SHP77 (cell line): Measurements from ENCODE around the gene AUNIP.
"Not testable (repeated sequence)": the region's sequence is repeated elsewhere in the genome, so short reads cannot be mapped to it uniquely, and the experiment has no call there.

Source experiments
- DNase-seq, 2 experiments: peaks; one replicate each; lab custom pipeline; 2025; lab: John Stamatoyannopoulos, UW

The AUNIP gene

DNA sequence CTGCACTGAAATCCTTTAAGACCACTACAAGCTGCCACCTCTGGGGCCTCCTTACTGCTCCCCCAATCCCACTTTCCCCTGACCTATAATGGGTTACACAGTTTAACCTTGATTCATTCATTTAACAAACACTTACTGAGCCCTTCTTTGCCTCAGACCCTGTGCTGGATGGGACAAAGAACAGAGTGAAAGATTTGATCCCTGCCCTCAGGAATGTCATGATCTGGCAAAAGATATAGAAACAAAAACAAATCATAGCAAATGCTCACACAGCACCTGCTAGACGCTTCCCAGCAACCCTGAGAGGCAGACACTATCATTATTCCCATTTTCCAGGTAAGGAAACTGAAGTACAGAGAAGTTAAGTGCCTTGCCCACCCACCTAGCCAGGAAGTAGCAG is 7.0 kb upstream of the AUNIP start:
- DNase-seq = no peak

DNA sequence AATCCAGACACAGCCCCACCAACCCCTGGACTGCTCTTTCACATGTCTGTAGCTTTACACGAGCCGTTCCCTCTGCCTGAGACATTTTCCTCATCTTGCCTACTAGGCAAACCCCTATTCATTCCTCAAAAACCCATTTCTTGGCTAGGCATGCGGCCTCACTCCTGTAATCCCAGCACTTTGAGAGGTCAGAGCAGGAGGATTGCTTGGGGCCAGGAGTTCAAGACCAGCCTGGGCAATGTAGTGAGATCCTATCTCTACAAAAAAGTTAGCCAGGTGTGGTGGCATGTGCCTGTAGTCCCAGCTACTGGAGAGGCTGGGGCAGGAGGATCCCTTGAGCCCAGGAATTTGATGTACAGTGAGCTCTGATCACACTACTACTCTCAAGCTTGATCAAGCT is 5.2 kb upstream of the AUNIP start:
- DNase-seq = no peak

DNA sequence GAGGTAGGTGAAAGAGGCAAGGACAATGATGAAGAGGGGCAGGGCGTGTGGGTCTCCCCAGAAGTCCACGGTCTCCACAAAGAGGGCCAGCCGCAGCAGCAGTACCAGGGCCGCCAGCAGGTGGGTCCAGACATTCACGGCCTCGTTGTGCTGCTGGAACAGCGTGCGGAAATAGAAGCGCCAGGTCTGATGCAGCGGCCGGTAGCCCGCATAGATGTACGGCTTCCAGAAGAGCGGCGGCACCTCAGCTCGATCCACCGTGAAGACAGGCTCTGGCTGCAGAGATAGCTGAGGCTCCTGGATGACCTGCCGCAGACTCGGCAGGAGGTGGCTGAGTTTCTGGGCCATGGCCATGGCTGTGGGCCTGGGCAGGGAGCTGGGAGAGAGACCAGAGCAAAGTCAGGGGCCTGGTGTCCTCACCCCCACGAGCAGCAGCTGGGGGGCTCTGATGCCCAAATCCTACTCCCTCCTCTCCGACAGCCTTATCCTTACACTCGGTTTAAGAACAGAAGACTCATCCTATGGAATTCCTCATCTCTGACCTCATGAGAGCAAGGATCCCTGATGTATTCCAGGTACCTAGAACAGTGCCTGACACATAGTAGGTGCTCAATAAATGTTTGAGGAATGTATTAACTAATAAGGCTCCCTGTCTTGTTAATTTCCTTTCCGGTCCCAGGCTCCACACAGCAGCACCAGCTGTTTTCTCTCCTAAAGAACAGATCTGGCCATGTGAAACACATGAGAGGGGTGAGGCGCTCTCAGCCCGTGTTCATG is 4.4 kb upstream of the AUNIP start:
- no peak for DNase-seq

DNA sequence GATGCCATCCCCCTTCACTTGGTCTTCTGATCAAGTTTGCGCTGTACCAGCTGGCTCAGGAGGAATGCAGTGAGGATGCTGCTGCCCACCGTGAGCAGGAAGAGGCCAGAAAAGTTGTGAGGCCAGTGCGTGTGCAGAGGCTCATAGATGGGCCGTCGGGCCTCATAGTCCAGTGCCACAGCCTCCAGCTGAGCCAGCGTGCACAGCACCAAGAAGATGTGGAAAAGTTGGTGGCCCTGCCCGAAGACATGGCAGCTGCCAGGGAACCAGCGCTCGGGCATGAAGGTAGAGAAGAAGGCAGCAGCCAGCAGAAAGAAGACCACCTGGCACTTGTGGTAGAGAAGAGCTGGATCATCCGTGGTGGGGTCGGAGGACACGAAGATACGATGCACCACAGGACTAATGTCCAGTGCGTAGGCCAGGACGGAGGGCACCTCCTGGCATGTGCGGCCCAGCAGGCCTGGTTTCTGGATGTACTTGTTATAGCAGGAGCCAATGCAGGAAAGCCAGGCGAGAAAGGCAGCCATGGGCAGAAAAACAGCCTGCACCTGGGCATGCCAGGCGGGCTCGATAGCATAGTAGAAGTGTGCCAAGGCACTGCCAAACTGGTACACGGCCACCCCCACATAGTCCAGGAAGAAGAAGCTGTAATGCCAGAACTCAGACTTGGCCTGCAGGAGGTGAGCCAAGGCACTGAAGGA is 3.7 kb upstream of the AUNIP start:
- DNase-seq = no peak

DNA sequence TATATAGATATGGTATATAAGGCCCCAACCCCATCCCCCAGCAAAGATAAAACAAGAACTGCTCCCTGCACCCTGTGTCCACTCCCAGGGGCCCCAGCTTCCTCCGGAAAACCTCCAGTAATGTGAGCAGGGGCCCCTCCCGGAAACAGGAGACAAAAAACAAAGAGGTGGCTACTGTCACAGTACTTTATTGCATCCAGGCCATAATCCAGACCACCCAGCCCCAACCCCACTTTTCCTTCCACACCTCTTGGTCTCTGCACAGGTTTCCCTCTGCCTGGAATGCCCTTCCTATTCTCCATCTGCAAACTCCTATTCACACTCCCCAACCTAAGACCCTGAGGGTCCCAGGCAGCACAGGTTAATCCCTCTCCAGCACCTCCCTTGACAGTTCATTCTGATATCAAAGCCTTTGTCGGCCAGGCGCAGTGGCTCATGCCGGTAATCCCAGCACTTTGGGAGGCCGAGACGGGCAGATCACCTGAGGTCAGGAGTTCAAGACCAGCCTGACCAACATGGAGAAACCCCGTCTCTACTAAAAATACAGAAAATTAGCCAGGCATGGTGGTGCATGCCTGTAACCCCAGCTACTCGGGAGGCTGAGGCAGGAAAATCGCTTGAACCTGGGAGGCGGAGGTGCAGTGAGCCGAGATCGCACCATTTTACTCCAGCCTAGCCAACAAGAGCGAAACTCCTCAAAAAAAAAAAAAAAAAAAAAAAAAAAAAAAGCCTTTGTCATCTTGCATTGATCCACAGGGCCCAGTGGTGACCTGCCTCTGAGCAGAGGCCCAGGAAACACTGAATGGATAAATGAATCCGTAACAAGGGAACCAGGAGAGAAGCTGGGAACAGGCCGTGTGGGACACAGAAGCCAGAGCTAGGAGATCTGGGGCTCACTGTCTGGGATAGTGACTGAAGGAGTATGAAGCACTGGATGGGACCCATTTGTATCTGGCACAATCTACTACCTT is 2.3 kb upstream of the AUNIP start:
- DNase-seq = no peak

- no peak for DNase-seq
Measured at GRCh38 chr1:25858494-25858893, 763 bp downstream of the AUNIP start.

- no peak for DNase-seq
Measured at GRCh38 chr1:25856856-25857255, 2.4 kb downstream of the AUNIP start.

GRCh38 chr1:25854554-25854953 is 4.7 kb downstream of the AUNIP start:
- DNase-seq = no peak

- no peak for DNase-seq
Measured at GRCh38 chr1:25848531-25848930, 10.7 kb downstream of the AUNIP start.

DNA sequence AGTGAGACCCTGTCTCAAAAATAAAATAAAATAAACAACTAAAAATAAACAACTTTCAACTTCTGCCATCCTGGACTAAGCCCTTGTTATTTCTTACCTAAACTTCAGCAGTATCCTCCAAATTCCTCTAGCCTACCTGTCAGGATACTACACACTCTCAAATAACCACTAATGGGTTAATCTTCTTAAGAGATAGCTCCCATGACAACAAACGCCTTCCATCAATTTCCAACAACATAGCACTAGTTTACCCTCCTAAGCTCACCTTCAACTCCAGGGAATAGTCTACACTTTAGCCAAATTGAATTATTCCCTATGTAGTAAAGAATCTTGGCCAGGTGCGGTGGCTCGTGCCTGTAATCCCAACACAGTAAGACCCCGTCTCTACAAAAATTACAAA is 11.3 kb downstream of the AUNIP start:
- no peak for DNase-seq

DNA sequence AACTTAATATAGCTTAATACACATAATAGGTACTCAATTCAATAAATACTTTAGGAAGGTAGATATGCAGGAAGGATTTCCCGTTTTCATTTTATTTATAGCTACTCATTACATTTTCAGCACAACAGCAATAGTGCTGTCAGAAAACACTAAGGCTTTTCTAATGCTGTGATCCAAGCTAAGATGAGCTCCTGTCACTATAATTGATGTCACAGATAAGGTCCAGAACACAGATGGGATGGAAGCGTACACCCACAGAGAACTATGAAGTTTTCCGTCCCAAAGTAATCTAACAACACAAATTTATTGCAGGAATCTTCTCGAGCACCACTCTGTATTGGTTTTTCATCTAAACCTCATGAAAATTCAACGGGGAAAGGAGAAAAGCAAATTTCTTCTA is 13.6 kb downstream of the AUNIP start:
- no peak for DNase-seq

DNA sequence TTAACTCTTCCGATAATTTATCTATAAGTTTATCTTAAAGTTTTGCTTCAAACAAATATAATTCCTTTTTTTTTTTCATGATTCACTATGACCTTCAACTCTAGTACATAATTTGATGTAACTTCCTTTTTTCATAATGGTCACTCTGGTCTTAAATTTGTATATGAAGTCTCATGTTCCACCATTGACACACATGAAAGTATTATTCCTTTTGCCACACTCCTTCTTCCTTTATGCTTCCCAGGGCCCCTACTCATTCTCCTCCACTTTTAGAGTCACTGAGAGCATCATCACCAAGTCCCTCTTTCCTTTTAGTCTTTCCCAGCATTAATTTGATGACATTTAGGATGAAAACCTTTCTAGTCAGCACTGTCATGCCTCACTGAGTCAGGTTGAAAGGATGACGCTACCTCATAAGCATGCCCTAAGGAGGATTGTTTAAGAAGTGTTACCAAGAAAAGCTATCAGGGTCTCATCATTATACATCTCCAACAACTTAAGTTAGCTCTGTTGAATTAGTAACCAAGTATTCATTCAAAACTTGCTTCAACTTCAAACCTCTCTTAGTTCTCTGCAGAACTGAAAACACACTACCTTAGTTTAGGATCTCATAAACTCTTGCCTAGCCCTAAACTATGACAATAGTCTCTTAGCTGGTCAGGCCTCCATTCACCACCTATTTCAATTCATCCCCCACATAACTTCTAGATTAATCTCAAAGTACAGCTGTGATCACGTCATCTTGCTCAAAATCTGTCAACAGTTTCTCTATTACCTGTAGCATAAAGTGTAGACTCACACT is 14.5 kb downstream of the AUNIP start:
- DNase-seq = no peak

- no peak for DNase-seq
Measured at GRCh38 chr1:25843483-25843882, 15.8 kb downstream of the AUNIP start.

- not testable (repeated sequence) for DNase-seq
Measured at GRCh38 chr1:25839808-25840207, 19.4 kb downstream of the AUNIP start.

- no peak for DNase-seq
Measured at GRCh38 chr1:25837262-25837875, 21.9 kb downstream of the AUNIP start.

GRCh38 chr1:25836695-25837094 is 22.6 kb downstream of the AUNIP start:
- no peak for DNase-seq

DNA sequence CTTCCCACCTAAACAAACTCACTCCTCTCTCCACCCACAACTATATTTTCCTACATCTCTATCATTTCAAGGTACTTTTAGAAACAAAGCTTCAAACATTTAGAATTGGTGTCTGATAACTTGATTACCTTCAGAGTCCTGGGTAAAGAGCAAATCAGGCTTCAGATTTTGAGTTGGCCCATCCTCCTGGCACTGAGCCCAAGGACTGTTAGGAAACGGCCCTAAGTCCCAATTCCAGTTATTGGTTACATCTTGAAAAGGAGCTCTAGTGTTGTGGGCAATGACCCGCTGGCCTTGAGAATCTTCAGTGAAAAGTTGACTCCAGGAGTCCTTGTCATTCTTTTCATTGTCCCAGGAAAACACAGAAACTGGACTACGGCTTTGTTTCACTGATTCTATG is 24.4 kb downstream of the AUNIP start:
- DNase-seq = no peak

GRCh38 chr1:25833158-25833557 is 26.1 kb downstream of the AUNIP start:
- DNase-seq = no peak

DNA sequence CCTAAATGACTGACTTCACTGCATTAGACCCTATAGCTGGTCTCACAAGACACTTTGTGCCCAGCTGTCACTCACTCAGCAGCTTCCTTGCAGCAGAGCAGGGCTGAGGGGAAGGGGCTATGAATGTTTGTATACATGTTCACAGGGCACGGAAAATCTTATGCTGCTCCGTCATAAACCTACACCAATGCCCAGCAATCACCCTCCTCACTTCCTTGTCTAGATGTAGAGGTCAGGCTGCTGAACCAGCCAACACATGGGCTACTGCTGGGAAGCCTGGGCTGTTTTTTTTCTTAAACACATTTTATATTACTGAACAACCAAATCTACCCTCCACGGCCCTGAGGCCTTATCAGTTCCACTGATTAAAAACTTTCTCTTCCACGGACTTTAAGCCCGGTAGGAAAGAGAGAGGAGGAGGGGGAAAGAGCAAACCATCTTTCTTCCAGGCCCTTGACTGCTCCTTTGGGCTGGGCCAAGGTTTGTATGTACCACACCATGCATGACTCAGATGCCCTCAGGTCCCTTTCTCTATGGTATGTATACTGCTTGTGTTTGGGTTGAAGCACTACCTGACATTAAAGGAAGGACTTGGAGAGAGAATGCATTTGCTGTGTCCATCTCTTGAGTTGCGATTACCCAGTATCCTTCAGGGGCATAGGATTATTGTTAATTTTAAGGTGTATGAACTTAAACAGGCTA is 26.8 kb downstream of the AUNIP start:
- DNase-seq = no peak

DNA sequence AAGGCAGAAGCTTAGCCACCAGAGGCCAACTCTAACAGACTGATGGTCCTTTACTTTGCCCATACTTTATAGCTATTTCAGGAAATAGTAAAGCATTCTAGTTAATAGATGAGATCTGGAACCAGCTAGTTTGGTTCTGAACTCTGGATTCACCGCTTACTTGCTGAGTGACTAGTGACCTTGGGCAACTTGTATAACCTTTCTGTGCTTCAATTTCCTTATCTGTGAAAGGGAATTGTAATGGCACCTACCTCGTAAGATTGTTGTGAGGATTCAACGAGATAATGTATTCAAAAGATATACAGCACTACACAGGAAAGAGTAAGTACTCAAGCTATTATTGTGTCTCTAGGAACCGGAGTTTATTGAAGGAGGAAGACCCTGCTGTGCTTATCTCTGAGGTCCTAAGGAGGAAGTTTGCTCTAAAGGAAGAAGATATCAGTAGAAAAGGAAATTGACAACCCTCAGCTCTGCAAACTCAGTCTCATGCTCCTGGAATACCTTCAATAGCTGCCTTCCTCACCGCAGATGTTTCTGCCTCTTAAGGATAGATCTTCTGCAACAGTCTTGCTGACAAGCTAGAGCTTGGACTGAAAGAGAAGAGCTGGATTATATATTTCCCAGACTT is 27.6 kb downstream of the AUNIP start:
- no peak for DNase-seq
